A549 (cell line): ENCODE measurements around the gene CNIH2.

ENCODE experiments used
- BHLHE40 ChIP-seq: IDR thresholded peaks from 2 replicates; pipeline ENCODE4 v1.6.1; 2012; ENCODE audit warnings: low read depth, low read length, inconsistent platforms
- NPAS2 ChIP-seq: fragments of 250-450 bp; sonication (Bioruptor Pico); IDR thresholded peaks from 2 replicates; pipeline ENCODE4 v1.8.0; 2022; ENCODE audit warnings: mild to moderate bottlenecking, moderate library complexity, borderline replicate concordance
- SREBF2 ChIP-seq: fragments of 450-650 bp; IDR thresholded peaks from 2 replicates; pipeline ENCODE4 v1.6.1; 2014; ENCODE audit warnings: mild to moderate bottlenecking, moderate library complexity
- ZNF302 ChIP-seq: fragments of 250-450 bp; sonication (Bioruptor Pico); IDR thresholded peaks from 2 replicates; pipeline ENCODE4 v1.9.0; 2021; ENCODE audit warnings: inconsistent platforms, mild to moderate bottlenecking, moderate library complexity
- TF ChIP-seq, protein P1 (sequence below): fragments of 200-600 bp; sonication (generic); IDR thresholded peaks from 2 replicates; pipeline ENCODE4 v1.6.1; 2016; ENCODE audit warnings: antibody characterized with exemption, mild to moderate bottlenecking, moderate library complexity

DNA sequence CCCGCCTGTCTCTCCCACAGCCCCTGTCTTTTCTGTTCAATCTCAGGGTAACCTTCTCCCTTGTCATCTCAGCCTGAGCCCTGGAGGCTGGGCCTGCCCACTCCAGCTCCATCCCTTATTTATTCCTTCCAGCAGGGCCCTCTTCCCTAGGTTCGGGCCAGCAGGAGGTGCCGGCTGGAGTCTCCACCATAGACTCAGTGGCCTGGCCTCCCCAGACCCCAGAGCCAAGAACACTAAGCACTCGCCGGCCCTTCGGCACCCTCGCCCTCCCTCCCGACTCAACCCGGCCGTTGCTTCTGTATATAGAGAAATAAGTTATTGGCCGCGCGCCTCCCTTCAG, 11.0 kb upstream of the CNIH2 start:
- TF ChIP-seq, protein P1, sequence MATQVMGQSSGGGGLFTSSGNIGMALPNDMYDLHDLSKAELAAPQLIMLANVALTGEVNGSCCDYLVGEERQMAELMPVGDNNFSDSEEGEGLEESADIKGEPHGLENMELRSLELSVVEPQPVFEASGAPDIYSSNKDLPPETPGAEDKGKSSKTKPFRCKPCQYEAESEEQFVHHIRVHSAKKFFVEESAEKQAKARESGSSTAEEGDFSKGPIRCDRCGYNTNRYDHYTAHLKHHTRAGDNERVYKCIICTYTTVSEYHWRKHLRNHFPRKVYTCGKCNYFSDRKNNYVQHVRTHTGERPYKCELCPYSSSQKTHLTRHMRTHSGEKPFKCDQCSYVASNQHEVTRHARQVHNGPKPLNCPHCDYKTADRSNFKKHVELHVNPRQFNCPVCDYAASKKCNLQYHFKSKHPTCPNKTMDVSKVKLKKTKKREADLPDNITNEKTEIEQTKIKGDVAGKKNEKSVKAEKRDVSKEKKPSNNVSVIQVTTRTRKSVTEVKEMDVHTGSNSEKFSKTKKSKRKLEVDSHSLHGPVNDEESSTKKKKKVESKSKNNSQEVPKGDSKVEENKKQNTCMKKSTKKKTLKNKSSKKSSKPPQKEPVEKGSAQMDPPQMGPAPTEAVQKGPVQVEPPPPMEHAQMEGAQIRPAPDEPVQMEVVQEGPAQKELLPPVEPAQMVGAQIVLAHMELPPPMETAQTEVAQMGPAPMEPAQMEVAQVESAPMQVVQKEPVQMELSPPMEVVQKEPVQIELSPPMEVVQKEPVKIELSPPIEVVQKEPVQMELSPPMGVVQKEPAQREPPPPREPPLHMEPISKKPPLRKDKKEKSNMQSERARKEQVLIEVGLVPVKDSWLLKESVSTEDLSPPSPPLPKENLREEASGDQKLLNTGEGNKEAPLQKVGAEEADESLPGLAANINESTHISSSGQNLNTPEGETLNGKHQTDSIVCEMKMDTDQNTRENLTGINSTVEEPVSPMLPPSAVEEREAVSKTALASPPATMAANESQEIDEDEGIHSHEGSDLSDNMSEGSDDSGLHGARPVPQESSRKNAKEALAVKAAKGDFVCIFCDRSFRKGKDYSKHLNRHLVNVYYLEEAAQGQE = no peak
- TF ChIP-seq BHLHE40 = no peak
- TF ChIP-seq SREBF2 = no peak
- TF ChIP-seq ZNF302 (CRISPR knock-in tag) = no peak
- TF ChIP-seq NPAS2 (CRISPR knock-in tag) = no peak
